LNCaP clone FGC (cell line): ENCODE data around the gene C10orf90.

Experiments
- DNase-seq: peaks from one replicate; pipeline ENCODE4 v3.0.0-alpha.2; 2011; ENCODE audit warnings: low read depth
- H3K4me3 ChIP-seq: 2 replicates; pipeline ENCODE4 v1.5.1; 2011; ENCODE audit warnings: mild to moderate bottlenecking, low read depth, low read length, control low read depth
- TF ChIP-seq, protein P1 (sequence below): IDR thresholded peaks from 2 replicates; pipeline ENCODE4 v1.5.1; 2012; ENCODE audit warnings: mild to moderate bottlenecking; ENCODE audit not compliant: control insufficient read depth, insufficient read depth; ENCODE audit errors: extremely low read depth

Gene C10orf90

DNA sequence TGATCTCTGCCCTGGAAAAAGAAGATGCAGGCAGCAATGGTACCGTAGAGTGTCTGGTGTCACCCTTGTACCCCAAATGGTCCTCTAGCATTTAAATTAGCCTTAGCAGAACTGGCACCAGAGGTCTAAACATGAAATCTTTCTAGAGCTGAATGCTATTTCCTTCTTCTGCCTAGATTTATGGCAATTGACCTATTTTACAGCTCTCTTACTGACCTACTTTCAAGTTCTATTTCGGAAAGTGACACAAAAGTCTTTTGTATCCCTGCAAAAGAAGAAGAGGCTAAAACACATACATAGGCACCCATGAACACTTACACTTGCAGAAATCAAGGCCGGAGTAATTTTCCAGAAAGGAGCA is 272.1 kb downstream of the C10orf90 start:
- no peak overlapping the region for H3K4me3 ChIP-seq
- TF ChIP-seq, protein P1, sequence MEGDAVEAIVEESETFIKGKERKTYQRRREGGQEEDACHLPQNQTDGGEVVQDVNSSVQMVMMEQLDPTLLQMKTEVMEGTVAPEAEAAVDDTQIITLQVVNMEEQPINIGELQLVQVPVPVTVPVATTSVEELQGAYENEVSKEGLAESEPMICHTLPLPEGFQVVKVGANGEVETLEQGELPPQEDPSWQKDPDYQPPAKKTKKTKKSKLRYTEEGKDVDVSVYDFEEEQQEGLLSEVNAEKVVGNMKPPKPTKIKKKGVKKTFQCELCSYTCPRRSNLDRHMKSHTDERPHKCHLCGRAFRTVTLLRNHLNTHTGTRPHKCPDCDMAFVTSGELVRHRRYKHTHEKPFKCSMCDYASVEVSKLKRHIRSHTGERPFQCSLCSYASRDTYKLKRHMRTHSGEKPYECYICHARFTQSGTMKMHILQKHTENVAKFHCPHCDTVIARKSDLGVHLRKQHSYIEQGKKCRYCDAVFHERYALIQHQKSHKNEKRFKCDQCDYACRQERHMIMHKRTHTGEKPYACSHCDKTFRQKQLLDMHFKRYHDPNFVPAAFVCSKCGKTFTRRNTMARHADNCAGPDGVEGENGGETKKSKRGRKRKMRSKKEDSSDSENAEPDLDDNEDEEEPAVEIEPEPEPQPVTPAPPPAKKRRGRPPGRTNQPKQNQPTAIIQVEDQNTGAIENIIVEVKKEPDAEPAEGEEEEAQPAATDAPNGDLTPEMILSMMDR, result no peak
- no peak for DNase-seq

GRCh38 chr10:126397640-126398382 is 272.7 kb downstream of the C10orf90 start:
- TF ChIP-seq, protein P1, result no peak
- DNase-seq, result no peak
- no peak overlapping the region for H3K4me3 ChIP-seq

- TF ChIP-seq, protein P1, result no peak
- no peak for DNase-seq
- no peak overlapping the region for H3K4me3 ChIP-seq
Measured at GRCh38 chr10:126397156-126397555, 273.3 kb downstream of the C10orf90 start.

- TF ChIP-seq, protein P1, result no peak
- no peak for DNase-seq
- H3K4me3 ChIP-seq, result no peak overlapping the region
Measured at GRCh38 chr10:126394948-126395347, 275.5 kb downstream of the C10orf90 start.

- TF ChIP-seq, protein P1, result no peak
- H3K4me3 ChIP-seq, result no peak overlapping the region
- no peak for DNase-seq
Measured at GRCh38 chr10:126393076-126393475, 277.4 kb downstream of the C10orf90 start.

DNA sequence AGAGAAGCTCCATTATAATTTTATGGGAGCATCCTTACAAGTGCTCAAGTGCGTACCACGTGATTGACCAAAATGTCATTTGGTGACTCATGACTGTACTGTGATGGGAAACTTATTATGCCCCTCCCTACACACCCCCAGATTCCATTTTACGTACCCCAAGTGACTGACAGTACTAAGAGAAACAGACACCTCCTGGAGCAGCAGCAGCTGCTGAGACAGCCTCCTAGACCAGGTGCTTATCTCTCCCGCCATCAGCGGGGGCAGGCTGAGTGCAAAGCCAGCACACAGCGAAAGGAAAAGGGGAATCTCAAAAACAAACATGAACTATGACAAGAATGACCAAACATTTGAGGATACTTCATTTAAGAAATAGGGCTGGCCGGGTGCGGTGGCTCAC is 278.0 kb downstream of the C10orf90 start:
- no peak overlapping the region for H3K4me3 ChIP-seq
- TF ChIP-seq, protein P1, result no peak
- DNase-seq, result no peak

- no peak overlapping the region for H3K4me3 ChIP-seq
- TF ChIP-seq, protein P1, result no peak
- no peak for DNase-seq
Measured at GRCh38 chr10:126392068-126392467, 278.4 kb downstream of the C10orf90 start.
